Measurements from ENCODE around the gene NUDT9. TPM values are rescaled to one million over a fixed set of nuclear protein-coding genes. Genes with fewer than 3 reads are reported as not detected.
"Not testable (repeated sequence)": the region's sequence is repeated elsewhere in the genome, so short reads cannot be mapped to it uniquely, and the experiment has no call there.

Gene NUDT9
- total and polyA plus RNA-seq, 11 donors: 17.1 to 56.6 (median 26.4) TPM

DNA sequence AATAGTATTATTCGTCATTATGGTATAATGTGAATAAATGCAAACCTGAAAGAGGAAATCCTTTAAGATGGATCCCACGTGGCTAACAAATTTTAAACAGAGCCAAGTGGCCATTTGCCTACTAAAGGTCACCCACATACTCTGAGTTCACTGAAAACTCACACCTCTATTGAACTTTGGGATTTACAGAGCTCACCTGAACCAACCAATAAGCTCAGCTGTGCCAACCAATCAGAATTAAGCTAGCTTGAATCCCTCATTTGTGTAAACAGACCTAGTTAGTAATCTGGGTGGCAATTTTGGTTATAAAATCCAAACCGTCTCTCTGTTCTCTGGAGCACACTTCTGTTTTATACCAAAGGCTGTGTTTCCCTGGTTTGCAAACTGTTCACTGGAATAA lies 5.4 kb upstream of the NUDT9 start:
- 73 to 87% (median 80%) methylated on average over 3 of the region's 3 CpGs for WGBS, 4 donors
- no peak overlapping the region for H3K4me3 ChIP-seq
- ATAC-seq: no peak

GRCh38 chr4:87418410-87418809 lies 4.0 kb upstream of the NUDT9 start:
- intact Hi-C loops (cut with DNase I); H3K27ac ChIP-seq; H3K4me3 ChIP-seq; H3K9me3 ChIP-seq; H3K27me3 ChIP-seq; H3K36me3 ChIP-seq; DNase-seq; ATAC-seq: not testable (repeated sequence)
- peaks cover 0 to 13% (median 9%) of the 10 kb centered on the region in 12 donors for H3K4me1 ChIP-seq
- whole genome bisulfite sequencing, 4 donors: 88 to 96% (median 93%) methylated on average over 4 of the region's 4 CpGs

More for the DNA sequence above, 5.4 kb upstream of the NUDT9 start:
- DNase-seq: no peak
- intact Hi-C loops (cut with DNase I): no loop called here
- no peaks in the 10 kb centered on the region for H3K36me3 ChIP-seq
- no peak for TF ChIP-seq POLR2A (IDR thresholded peaks at IDR 0.05)
- TF ChIP-seq, protein P1, sequence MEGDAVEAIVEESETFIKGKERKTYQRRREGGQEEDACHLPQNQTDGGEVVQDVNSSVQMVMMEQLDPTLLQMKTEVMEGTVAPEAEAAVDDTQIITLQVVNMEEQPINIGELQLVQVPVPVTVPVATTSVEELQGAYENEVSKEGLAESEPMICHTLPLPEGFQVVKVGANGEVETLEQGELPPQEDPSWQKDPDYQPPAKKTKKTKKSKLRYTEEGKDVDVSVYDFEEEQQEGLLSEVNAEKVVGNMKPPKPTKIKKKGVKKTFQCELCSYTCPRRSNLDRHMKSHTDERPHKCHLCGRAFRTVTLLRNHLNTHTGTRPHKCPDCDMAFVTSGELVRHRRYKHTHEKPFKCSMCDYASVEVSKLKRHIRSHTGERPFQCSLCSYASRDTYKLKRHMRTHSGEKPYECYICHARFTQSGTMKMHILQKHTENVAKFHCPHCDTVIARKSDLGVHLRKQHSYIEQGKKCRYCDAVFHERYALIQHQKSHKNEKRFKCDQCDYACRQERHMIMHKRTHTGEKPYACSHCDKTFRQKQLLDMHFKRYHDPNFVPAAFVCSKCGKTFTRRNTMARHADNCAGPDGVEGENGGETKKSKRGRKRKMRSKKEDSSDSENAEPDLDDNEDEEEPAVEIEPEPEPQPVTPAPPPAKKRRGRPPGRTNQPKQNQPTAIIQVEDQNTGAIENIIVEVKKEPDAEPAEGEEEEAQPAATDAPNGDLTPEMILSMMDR (IDR thresholded peaks at IDR 0.05): no peak
- H3K9me3 ChIP-seq: peaks cover 0 to 8% (median 0%) of the 10 kb centered on the region in 12 donors
- H3K4me1 ChIP-seq: peaks cover 0 to 8% (median 6%) of the 10 kb centered on the region in 12 donors
- H3K27me3 ChIP-seq: no peaks in the 10 kb centered on the region
- H3K27ac ChIP-seq: no peak overlapping the region

DNA sequence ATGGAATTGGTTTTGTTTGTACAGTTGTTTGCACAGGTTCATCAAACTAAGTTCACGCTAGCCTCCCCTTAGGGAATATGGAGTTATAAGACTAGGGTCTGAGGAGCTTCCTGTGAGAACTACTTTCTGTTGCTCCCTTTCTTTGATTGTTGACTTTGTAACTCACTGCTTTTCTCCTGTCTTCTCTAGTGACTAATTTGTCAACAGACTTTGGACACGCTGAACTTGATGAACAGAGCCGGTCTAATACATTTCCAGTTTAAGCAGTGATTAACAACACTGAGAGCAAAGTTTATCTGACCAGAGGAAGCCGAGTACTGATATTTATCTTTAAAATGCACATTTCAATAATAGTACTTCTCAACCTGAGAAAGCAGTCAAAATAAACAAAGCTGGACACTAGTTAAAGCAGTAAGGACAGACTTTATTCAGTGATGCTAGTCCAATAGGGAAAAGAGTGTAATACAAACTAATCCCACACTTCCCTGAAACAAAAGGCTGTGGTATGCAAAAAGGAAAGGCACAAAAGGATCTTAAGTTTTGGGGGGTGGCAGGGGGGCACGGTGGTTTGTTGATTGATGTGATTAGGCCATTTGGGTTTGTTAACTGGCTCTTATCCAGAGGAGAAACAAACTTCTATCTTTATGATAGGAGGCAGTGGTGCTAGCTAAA lies 2.7 kb upstream of the NUDT9 start:
- peaks cover 0 to 25% (median 19%) of the 10 kb centered on the region in 12 donors for H3K4me1 ChIP-seq
- H3K36me3 ChIP-seq: no peaks in the 10 kb centered on the region
- WGBS, 4 donors: 35 to 54% (median 46%) methylated on average over 5 of the region's 5 CpGs
- no peak for DNase-seq
- TF ChIP-seq POLR2A (IDR thresholded peaks at IDR 0.05): no peak
- TF ChIP-seq, protein P1 (IDR thresholded peaks at IDR 0.05): no peak
- no peaks in the 10 kb centered on the region for H3K9me3 ChIP-seq
- intact Hi-C loops (cut with DNase I): loop anchor here in 3 of 10 donors (5.0 kb wide), 3 partner anchors 42 to 113 kb away; no protein-coding TSS in a partner anchor
- ATAC-seq: no peak
- H3K27me3 ChIP-seq: no peaks in the 10 kb centered on the region
- no peak overlapping the region for H3K4me3 ChIP-seq
- H3K27ac ChIP-seq: no peak overlapping the region

DNA sequence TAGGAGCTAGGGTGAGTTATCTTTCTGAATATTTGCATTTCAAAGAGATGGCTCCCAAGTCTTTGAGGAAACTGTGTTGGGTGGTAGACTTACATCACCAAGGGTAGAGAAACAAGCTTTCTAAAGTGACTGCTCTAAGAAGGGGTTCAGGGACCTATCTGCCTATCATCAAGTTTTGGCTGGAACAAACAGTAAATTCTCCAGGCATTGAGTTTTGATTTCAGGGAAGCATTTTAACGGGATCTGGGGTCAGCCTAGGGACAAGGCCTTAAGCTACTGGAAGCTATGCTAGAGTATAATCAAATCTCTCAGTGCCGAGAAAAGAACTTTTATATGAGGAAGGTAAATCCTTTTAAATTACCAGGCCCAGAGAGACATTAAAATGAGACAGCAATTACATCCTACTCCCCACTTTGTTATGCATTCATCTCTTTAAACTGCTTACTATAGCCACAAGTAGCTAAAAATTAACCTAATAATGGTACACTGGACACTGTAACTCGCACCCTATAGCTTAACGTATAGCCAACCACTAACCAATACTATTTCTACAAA lies 2.0 kb upstream of the NUDT9 start:
- no peak for DNase-seq
- Histone ChIP-seq H3K36me3 (no peaks in the 10 kb centered on the region), H3K4me1 (peaks cover 0 to 31% (median 23%) of the 10 kb centered on the region in 12 donors), H3K9me3 (no peaks in the 10 kb centered on the region), H3K27ac (no peak overlapping the region), H3K27me3 (no peaks in the 10 kb centered on the region), H3K4me3 (no peak overlapping the region)
- intact Hi-C loops (cut with DNase I): loop anchor here in 3 of 10 donors (5.0 kb wide), 3 partner anchors 43 to 112 kb away; no protein-coding TSS in a partner anchor
- WGBS, 4 donors: 79 to 85% (median 82%) methylated on average over 4 of the region's 4 CpGs
- TF ChIP-seq, protein P1 (IDR thresholded peaks at IDR 0.05): no peak
- no peak for TF ChIP-seq POLR2A (IDR thresholded peaks at IDR 0.05)
- no peak for ATAC-seq

All from heart left ventricle (tissue), 16 donors.